ENCODE measurements around the gene RC3H2. TPM values are rescaled to one million over a fixed set of nuclear protein-coding genes. Genes with fewer than 3 reads are reported as not detected.

The RC3H2 gene
- total and polyA plus RNA-seq, 2 donors (not counting 3 experiments of a cell fraction or from before 2014, with no cell fraction given) = 25.3 to 63.0 TPM

- ChIA-PET POLR2A (no interaction called here), CTCF (no interaction called here)
- DNase-seq (ENCODE audit: low read depth, low spot score) (no peak), FAIRE-seq (no peak)
- Histone ChIP-seq H3K36me3 (ENCODE audit: control insufficient read depth in 2 of 2, extremely low read depth in 1 of 2, insufficient read depth in 2 of 2, low read length in 2 of 2) (peaks cover 0 to 5% of the 10 kb centered on the region in 2 experiments), H3K9ac (replicated peaks; ENCODE audit: extremely low read depth, insufficient read depth, low read length) (no peak overlapping the region), H3K79me2 (ENCODE audit: control insufficient read depth, insufficient read depth, low read length) (peaks cover 2% of the 10 kb centered on the region), H3K27ac (ENCODE audit: insufficient read depth, low read depth, low read length) (no peak overlapping the region), H3K4me2 (ENCODE audit: insufficient read depth, low read length) (no peak overlapping the region), H4K20me1 (replicated peaks; ENCODE audit: control insufficient read depth, extremely low read depth, insufficient read depth, low read length) (no peaks in the 10 kb centered on the region), H3K4me1 (ENCODE audit: control insufficient read depth, extremely low read depth, insufficient read depth, low read length) (peaks cover 9% of the 10 kb centered on the region), H2AFZ (ENCODE audit: low read depth, low read length) (no peak overlapping the region), H3K9me3 (replicated peaks; ENCODE audit: control insufficient read depth, insufficient read depth, low read length) (no peaks in the 10 kb centered on the region), H3K4me3 (replicated peaks in 1 of 3; ENCODE audit: insufficient read depth in 1 of 3, low read depth in 1 of 3, low read length in 3 of 3) (no peak overlapping the region), H3K9me1 (replicated peaks; ENCODE audit: control insufficient read depth, extremely low read depth, insufficient read depth, low read length) (no peaks in the 10 kb centered on the region), H3K27me3 (ENCODE audit: control insufficient read depth in 2 of 2, insufficient read depth in 2 of 2, low read length in 2 of 2) (no peaks in the 10 kb centered on the region)
- dilution Hi-C loops (cut with MboI; ENCODE audit: extremely low pct_ligation_motif_present, low sequenced_read_pairs) (no loop called here), intact Hi-C loops (cut with micrococcal nuclease) (no loop called here)
- TF ChIP-seq POLR2A (IDR thresholded peaks at IDR 0.05; ENCODE audit: low read depth, low read length) = no peak
- TF ChIP-seq FOS (IDR thresholded peaks at IDR 0.05; ENCODE audit: borderline replicate concordance, insufficient read depth, low read length) = no peak
- no peak for TF ChIP-seq MAX (IDR thresholded peaks at IDR 0.05; ENCODE audit: insufficient read depth, insufficient read length)
- no peak for TF ChIP-seq MYC (IDR thresholded peaks at IDR 0.05; ENCODE audit: low read depth, low read length)
- no peak for TF ChIP-seq EZH2 (IDR thresholded peaks at IDR 0.05; ENCODE audit: borderline replicate concordance, low read depth, low read length, severe bottlenecking)
- no peak for TF ChIP-seq CTCF (IDR thresholded peaks at IDR 0.05; ENCODE audit: extremely low read depth in 1 of 2, insufficient read depth in 1 of 2, low read depth in 1 of 2, low read length in 2 of 2)
- no peak for TF ChIP-seq GATA2 (IDR thresholded peaks at IDR 0.05; ENCODE audit: insufficient read depth, insufficient read length, low read depth, low read length)
- no TSS peak for BruUV-seq (replicated peaks)
These were observed 17.6 kb upstream of the RC3H2 start for GRCh38 chr9:122922713-122923112.

Data from endothelial cell of umbilical vein (primary cell).